Hematopoietic multipotent progenitor cell treated with erythropoietin and hydrocortisone succinate and interleukin-3 and kit ligand, for 4 days (in vitro differentiated cells): ENCODE results near the gene PRDM2.

Experiments
- DNase-seq: peaks from one replicate; pipeline ENCODE4 v3.0.0-alpha.2; 2015

Gene PRDM2, protein sequence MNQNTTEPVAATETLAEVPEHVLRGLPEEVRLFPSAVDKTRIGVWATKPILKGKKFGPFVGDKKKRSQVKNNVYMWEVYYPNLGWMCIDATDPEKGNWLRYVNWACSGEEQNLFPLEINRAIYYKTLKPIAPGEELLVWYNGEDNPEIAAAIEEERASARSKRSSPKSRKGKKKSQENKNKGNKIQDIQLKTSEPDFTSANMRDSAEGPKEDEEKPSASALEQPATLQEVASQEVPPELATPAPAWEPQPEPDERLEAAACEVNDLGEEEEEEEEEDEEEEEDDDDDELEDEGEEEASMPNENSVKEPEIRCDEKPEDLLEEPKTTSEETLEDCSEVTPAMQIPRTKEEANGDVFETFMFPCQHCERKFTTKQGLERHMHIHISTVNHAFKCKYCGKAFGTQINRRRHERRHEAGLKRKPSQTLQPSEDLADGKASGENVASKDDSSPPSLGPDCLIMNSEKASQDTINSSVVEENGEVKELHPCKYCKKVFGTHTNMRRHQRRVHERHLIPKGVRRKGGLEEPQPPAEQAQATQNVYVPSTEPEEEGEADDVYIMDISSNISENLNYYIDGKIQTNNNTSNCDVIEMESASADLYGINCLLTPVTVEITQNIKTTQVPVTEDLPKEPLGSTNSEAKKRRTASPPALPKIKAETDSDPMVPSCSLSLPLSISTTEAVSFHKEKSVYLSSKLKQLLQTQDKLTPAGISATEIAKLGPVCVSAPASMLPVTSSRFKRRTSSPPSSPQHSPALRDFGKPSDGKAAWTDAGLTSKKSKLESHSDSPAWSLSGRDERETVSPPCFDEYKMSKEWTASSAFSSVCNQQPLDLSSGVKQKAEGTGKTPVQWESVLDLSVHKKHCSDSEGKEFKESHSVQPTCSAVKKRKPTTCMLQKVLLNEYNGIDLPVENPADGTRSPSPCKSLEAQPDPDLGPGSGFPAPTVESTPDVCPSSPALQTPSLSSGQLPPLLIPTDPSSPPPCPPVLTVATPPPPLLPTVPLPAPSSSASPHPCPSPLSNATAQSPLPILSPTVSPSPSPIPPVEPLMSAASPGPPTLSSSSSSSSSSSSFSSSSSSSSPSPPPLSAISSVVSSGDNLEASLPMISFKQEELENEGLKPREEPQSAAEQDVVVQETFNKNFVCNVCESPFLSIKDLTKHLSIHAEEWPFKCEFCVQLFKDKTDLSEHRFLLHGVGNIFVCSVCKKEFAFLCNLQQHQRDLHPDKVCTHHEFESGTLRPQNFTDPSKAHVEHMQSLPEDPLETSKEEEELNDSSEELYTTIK (N-terminal part only)

GRCh38 chr1:13699936-13700520, at the start of gene PRDM2:
TSS of gene PRDM2 (plus strand) at chr1:13700188. CDS start at chr1:13715606, 15,418 bp downstream.
- DNase-seq: peak; percentile 78

GRCh38 chr1:13651279-13651678, 48.7 kb upstream of the PRDM2 start:
- no peak for DNase-seq

DNA sequence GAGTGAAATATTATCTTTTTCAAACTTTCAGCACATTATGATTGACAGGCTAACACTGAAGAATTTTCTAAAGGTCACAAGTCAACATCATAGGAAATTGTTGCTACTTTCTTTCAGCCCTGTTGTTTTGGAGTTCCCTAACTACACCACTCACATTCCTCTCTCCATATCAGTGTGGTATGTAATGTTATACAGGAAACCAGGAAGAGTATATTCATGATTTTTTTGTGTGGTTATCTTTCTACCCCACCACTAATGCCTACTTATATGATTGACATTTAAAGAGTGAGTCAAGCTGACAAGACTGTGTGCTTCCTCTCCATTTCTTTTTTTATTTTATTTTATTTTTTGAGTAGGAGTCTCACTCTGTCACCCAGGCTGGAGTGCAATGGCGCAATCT, 47.8 kb upstream of the PRDM2 start:
- no peak for DNase-seq

DNA sequence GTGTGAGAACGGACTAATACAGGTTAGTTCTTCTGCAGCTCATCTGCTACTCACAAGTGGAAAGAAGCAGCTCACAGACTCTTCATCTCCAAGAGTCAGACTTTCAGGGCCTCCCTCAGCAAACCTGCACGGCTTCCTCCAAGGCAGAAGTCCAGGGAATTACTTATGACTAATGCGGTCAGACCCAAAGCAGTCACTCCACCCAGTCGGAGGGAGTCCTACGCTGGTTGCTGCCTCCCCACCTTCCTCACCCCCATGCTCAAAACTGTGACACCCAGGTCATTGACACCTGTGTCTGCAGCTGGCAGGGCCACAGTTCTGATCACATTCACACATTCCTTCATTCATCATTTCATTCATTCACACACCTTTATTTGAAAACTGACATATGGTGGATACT, 38.4 kb upstream of the PRDM2 start:
- DNase-seq: no peak

DNA sequence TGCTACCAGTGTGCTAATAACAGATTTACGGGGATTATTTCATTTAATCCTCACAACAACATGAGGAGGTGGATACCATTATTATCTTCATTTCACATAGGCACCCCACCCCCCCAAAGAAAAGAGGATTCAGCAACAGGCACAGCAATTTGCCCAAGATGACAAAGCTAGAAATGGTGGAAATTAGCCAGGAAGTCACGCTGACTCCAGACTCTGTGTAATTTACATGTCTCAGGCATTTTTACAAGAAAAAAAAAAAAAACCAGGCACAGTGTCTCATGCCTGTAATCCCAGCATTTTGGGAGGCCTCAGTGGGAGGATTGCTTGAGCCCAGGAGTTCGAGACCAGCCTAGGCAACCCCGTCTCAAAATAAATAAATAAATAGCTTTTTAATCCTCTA, 37.5 kb upstream of the PRDM2 start:
- peak; percentile 45 for DNase-seq

DNA sequence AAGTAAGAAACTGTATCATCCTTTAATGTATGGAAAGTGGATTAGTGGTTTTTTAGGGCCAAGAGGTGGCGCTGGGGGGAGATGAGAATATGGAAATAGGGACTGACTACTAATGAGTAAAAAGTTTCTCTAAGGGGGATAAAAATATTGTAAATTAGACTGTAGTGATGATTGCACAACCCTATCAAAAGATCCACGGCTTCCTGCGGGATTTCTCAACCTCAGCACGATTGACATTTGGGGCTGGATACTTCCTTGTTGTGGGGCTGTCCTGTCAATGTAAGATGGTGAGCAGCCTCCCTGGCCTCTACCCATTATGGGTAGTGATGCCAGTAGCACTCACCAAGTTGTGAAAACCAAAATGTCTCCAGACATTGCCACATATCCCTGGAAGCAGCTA, 36.0 kb upstream of the PRDM2 start:
- peak; percentile 44 for DNase-seq

DNA sequence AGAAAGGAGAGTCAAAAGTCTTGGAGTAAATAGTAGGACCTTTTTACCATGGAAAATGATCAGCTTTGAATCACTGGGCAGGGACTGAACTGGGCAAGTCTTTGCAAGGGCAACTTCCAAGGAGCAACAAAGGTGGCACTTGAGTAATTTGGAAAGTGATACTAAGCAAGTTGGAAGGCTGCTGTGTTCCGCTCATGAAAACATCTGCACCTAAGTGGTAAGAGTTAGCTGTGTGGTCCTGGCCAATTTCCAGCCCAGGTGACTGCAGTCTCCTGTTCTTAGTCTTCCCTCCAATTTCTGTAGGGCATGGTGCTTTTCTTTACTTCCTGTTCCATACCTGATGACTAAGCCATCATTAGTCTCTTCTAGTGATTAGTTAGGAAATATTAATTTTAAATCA, 35.5 kb upstream of the PRDM2 start:
- no peak for DNase-seq

DNA sequence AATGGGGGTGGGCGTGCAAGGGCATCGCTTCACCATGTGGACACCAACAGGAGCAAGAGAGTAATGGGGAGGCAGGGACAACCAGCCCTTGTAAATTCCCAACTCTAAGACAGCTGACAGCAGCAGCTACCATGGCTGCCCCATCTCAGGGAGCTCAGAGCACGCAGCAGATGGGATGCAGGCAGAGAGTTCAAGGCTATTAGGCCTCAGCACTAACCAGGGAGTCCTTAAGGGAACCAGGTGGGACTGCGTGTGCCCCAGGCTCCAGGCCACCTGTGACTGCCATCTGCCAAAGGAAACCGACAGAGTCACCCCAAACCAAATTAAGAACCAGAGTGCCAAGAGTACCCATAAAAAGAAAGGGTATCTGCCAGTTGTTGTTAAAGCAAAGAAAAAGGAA, 33.7 kb upstream of the PRDM2 start:
- DNase-seq: no peak

GRCh38 chr1:13667691-13668090, 32.3 kb upstream of the PRDM2 start:
- DNase-seq: peak; percentile 11

GRCh38 chr1:13674377-13674776, 25.6 kb upstream of the PRDM2 start:
- peak; percentile 32 for DNase-seq

GRCh38 chr1:13675151-13675651, 24.8 kb upstream of the PRDM2 start:
- DNase-seq: no peak

- no peak for DNase-seq
These were observed 22.1 kb upstream of the PRDM2 start for GRCh38 chr1:13677896-13678295.

GRCh38 chr1:13679651-13680050, 20.3 kb upstream of the PRDM2 start:
- no peak for DNase-seq

DNA sequence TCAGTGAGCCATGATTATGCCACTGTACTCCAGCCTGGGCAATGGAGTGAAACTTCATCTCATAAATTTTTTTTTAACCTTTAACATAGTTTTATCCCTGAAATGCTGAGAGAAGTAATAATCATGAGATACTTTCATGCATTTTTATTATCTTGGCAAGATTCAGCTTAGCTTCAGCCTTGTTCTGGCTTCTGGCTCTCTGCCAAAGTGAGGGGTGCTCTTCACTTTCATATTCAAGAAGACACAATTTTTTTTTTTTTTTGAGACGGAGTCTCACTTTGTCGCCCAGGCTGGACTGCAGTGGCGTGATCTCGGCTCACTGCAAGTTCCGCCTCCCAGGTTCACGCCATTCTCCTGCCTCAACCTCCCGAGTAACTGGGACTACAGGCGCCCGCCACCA, 19.4 kb upstream of the PRDM2 start:
- peak; percentile 15 for DNase-seq

GRCh38 chr1:13681921-13682320, 18.1 kb upstream of the PRDM2 start:
- no peak for DNase-seq

- no peak for DNase-seq
These were observed 17.5 kb upstream of the PRDM2 start for GRCh38 chr1:13682444-13682843.

DNA sequence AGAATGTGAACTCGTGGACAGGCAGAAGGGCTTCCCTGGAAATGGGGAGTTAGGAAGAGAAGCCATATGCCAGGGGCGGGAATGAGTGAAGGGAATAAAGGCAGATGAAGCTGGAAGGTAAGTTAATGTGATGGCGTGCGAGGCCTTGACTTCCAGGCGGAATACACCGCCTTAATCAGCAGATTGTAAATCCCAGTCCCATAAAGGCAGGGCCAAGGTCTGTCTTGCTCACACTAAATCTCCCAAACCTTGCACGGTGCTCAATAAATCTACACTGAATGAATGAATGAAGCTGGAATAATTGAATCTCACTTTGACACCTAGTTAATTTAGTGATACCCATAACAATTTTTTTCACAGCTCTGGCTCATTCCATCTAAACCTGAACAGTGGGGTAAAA, 16.8 kb upstream of the PRDM2 start:
- no peak for DNase-seq

DNA sequence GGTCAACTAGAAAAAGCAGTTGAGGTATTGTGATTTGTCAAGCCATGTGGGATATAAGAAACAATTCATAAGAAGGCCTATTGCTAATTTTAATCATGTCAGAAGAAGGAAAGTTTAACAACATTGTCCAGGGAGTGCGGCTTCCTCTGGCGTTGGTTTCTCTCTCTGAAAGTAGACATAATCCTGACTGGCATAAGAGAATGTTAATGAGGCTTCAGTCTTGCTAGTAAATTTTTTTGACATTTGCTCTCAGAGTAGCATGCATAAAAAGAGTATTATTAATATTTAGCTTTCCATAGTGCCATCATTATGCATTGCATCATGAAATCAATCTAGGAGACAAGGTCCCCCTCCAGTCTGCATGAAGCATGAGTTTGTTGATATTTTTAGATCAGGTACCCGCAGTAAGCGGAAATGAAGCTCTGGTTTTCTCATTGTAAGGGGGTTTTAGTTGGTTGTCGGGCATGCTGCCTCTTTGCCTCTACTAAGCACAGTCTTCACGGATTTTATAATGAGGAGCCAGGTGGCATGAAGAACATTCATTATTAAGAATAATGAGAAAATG, 12.8 kb upstream of the PRDM2 start:
- DNase-seq: no peak

- DNase-seq: peak; percentile 34
These were observed 6.9 kb upstream of the PRDM2 start for GRCh38 chr1:13693094-13693493.

- DNase-seq: no peak
These were observed 4.9 kb upstream of the PRDM2 start for GRCh38 chr1:13694886-13695684.

DNA sequence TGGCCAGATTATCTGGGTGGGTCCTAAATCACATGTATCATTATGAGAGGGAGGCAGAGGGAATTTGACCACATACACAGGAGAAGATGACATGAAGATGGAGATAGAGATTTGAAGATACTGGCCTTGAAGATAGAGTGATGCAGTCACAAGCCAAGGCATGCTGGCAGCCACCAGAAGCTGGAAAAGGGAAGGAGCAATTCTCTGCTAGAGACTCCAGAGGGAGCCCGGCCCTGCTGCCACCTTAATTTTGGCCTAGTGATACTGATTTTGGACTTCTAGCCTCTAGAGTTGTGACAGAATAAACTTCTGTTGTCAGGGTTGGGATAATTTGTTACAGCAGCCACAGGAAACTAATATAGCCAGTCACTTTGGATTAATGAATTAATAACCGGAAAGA, 2.2 kb upstream of the PRDM2 start:
- DNase-seq: peak; percentile 34
